PC-9 (cell line): ENCODE results near the gene ARHGAP42. TPM values are rescaled to one million over a fixed set of nuclear protein-coding genes. Genes with fewer than 3 reads are reported as not detected.

Source experiments
- BruUV-seq: library from RNA; stranded (reverse); fragments of 400-500 nt; replicated peaks from 2 replicates; lab custom pipeline; 2021; lab: Mats Ljungman, UMichigan
- CTCF ChIA-PET: fragments of 300-600 bp; sonication (Branson Sonifier 250); formaldehyde crosslinking; loops from one replicate; lab custom pipeline; 2022; ENCODE audit warnings: antibody characterized with exemption; lab: Charles Lee
- POLR2A ChIA-PET: fragments of 300-600 bp; sonication (Branson Sonifier 250); formaldehyde crosslinking; loops from one replicate; lab custom pipeline; 2022; ENCODE audit warnings: antibody characterized with exemption; ENCODE audit not compliant: unreplicated experiment; lab: Charles Lee
- DNase-seq, 2 experiments: peaks; one replicate each; pipeline versions ENCODE4 v3.0.0 to v3.0.0-alpha.2; 2015 to 2022; ENCODE audit warnings: mixed read lengths in 1 of 2
- H2AFZ ChIP-seq: fragments of 200-600 bp; sonication (generic); 2 replicates; pipeline ENCODE4 v1.8.1; 2017; ENCODE audit warnings: antibody characterized with exemption
- H3F3A ChIP-seq: fragments of 200-600 bp; sonication (generic); 2 replicates; pipeline ENCODE4 v1.8.1; 2017; ENCODE audit warnings: antibody characterized with exemption, mild to moderate bottlenecking, low read depth; ENCODE audit not compliant: insufficient read depth
- H3K27ac ChIP-seq: fragments of 200-600 bp; sonication (generic); 2 replicates; pipeline ENCODE4 v1.6.1; 2016; ENCODE audit warnings: mixed run types
- H3K27me3 ChIP-seq: fragments of 200-600 bp; sonication (generic); 2 replicates; pipeline ENCODE4 v1.6.1; 2016; ENCODE audit warnings: low read depth, mixed run types; ENCODE audit not compliant: insufficient read depth
- H3K36me3 ChIP-seq: fragments of 200-600 bp; sonication (generic); 2 replicates; pipeline ENCODE4 v1.6.1; 2016; ENCODE audit warnings: low read depth, mixed run types
- H3K4me1 ChIP-seq: fragments of 200-600 bp; sonication (generic); replicated peaks from 2 replicates; pipeline ENCODE4 v1.6.1; 2016; ENCODE audit warnings: mixed run types; ENCODE audit not compliant: insufficient read depth
- H3K4me2 ChIP-seq: fragments of 200-600 bp; sonication (generic); 2 replicates; pipeline ENCODE4 v1.6.1; 2017; ENCODE audit warnings: mixed run types
- H3K4me3 ChIP-seq: fragments of 200-600 bp; sonication (generic); 2 replicates; pipeline ENCODE4 v1.6.1; 2016; ENCODE audit warnings: mixed run types
- H3K79me2 ChIP-seq: fragments of 200-600 bp; sonication (generic); 2 replicates; pipeline ENCODE4 v1.6.1; 2017; ENCODE audit warnings: low read depth, mixed run types
- H3K9me2 ChIP-seq: fragments of 200-600 bp; sonication (generic); 2 replicates; pipeline ENCODE4 v1.8.1; 2017; ENCODE audit warnings: mild to moderate bottlenecking; ENCODE audit not compliant: insufficient read depth
- H3K9me3 ChIP-seq: fragments of 200-600 bp; sonication (generic); 2 replicates; pipeline ENCODE4 v1.8.1; 2016; ENCODE audit warnings: low read depth; ENCODE audit not compliant: insufficient read depth
- H4K20me1 ChIP-seq: fragments of 200-600 bp; sonication (generic); 2 replicates; pipeline ENCODE4 v1.8.1; 2017; ENCODE audit not compliant: insufficient read depth
- EZH2 ChIP-seq: fragments of 200-600 bp; sonication (generic); IDR thresholded peaks from 2 replicates; pipeline ENCODE4 v1.8.0; 2017; ENCODE audit warnings: antibody characterized with exemption, low read depth
- intact Hi-C: fragments of 100-400 bp; cut with micrococcal nuclease; formaldehyde crosslinking; loops from one replicate; pipeline ENCODE4 v1.10.0; 2022; ENCODE audit not compliant: unreplicated experiment
- total RNA-seq: library from RNA; stranded (reverse); gene quantifications from 2 replicates; pipeline ENCODE4 v1.2.3, GENCODE V29; 2021
- TF ChIP-seq, protein P1 (sequence below): fragments of 200-600 bp; sonication (generic); conservative IDR thresholded peaks from 2 replicates; pipeline ENCODE4 v1.6.1; 2017; ENCODE audit warnings: mixed run types, antibody characterized with exemption, mild to moderate bottlenecking, moderate library complexity

ARHGAP42 gene
- total RNA-seq, 1 experiment from 2014 or later: 12.8 TPM

DNA sequence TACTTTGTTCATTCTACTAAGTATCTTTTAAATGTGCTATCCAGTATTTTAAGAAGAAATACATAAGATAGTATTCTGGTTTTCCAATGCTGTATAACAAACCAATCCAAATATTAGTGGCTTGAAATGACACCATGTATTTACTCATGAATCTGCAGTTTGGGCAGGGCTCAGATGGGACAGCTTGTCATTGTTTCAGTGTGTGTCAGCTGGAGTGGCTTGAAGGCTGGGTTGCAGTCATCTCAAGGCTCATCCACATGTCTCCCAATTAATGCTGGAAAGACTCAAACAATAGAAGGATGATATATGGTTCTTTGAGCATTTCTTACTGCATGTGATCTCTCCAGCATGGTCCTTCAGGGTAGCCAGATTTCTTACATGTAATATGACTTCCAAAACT lies 146.2 kb downstream of the ARHGAP42 start:
- TF ChIP-seq EZH2: no peak
- TF ChIP-seq, protein P1, sequence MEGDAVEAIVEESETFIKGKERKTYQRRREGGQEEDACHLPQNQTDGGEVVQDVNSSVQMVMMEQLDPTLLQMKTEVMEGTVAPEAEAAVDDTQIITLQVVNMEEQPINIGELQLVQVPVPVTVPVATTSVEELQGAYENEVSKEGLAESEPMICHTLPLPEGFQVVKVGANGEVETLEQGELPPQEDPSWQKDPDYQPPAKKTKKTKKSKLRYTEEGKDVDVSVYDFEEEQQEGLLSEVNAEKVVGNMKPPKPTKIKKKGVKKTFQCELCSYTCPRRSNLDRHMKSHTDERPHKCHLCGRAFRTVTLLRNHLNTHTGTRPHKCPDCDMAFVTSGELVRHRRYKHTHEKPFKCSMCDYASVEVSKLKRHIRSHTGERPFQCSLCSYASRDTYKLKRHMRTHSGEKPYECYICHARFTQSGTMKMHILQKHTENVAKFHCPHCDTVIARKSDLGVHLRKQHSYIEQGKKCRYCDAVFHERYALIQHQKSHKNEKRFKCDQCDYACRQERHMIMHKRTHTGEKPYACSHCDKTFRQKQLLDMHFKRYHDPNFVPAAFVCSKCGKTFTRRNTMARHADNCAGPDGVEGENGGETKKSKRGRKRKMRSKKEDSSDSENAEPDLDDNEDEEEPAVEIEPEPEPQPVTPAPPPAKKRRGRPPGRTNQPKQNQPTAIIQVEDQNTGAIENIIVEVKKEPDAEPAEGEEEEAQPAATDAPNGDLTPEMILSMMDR: no peak
- no peaks in the 10 kb centered on the region for H3K27me3 ChIP-seq
- H3K27ac ChIP-seq: no peak overlapping the region
- no peaks in the 10 kb centered on the region for H3K9me2 ChIP-seq
- H3K36me3 ChIP-seq: no peaks in the 10 kb centered on the region
- no peak overlapping the region for H2AFZ ChIP-seq
- H4K20me1 ChIP-seq: no peaks in the 10 kb centered on the region
- H3F3A ChIP-seq: peaks cover 9% of the 10 kb centered on the region; the same call in 1 of the 2 replicates
- BruUV-seq: no TSS peak
- CTCF ChIA-PET: no interaction called here
- DNase-seq: no peak
- peaks cover 42% of the 10 kb centered on the region for H3K4me1 ChIP-seq
- no peak overlapping the region for H3K4me2 ChIP-seq
- no peak overlapping the region for H3K4me3 ChIP-seq
- intact Hi-C loops: no loop called here
- no peaks in the 10 kb centered on the region for H3K79me2 ChIP-seq
- H3K9me3 ChIP-seq: no peaks in the 10 kb centered on the region
- POLR2A ChIA-PET: no interaction called here

DNA sequence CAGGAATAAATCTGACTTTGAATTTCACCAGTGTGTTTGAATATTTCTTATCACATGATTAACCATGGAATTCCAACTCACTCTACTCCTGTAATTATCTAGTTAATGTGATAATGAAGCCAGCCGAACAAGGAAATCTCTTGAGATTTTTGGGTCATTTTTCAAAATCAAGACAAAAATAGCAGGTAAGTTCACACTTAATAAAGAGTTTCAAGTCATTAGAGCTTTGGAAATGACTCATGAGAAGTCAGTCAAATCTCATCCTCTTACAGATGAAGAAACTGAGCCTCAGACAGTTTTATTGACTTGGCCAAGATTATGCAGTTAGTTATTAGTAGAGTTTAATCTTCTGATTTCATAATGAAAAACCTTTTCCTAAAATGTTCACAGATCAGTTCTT lies 148.8 kb downstream of the ARHGAP42 start:
- Histone ChIP-seq H3K27me3 (no peaks in the 10 kb centered on the region), H3K27ac (no peak overlapping the region), H3K36me3 (no peaks in the 10 kb centered on the region), H3K9me3 (peaks cover 3% of the 10 kb centered on the region; the same call in 1 of the 2 replicates), H3K79me2 (no peaks in the 10 kb centered on the region), H3K4me2 (no peak overlapping the region), H2AFZ (no peak overlapping the region), H3K4me1 (peaks cover 28% of the 10 kb centered on the region), H4K20me1 (no peaks in the 10 kb centered on the region), H3K4me3 (no peak overlapping the region), H3F3A (peaks cover 3% of the 10 kb centered on the region; the same call in 1 of the 2 replicates), H3K9me2 (no peaks in the 10 kb centered on the region)
- intact Hi-C loops: no loop called here
- no TSS peak for BruUV-seq
- CTCF ChIA-PET: interaction anchor here (0.7 kb wide), 1 partner anchor 639 kb away, joined by 9 read pairs; no protein-coding TSS in a partner anchor
- TF ChIP-seq EZH2: no peak
- TF ChIP-seq, protein P1: no peak
- POLR2A ChIA-PET: no interaction called here
- DNase-seq: no peak

DNA sequence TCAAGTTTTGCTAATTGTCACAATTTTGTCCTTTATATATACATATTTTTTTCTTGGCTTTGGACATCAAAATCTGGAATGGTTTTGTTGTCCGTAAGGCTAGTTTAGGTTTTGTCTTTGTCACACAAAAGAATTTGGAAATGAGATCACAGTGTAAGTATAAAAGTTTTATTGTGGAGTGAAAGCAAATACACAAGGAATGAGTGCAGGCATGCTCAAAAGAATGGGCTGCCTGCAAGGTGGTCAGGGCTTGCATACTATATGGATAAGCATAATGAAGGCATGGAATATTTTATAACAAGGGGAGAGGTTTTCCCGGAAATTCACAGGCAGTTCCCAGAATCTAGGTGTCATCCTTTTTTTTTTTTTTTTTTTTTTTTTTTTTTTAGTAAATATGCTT lies 150.2 kb downstream of the ARHGAP42 start:
- H3K27me3 ChIP-seq: no peaks in the 10 kb centered on the region
- no peak overlapping the region for H3K4me3 ChIP-seq
- intact Hi-C loops: no loop called here
- no peaks in the 10 kb centered on the region for H3K36me3 ChIP-seq
- TF ChIP-seq, protein P1: no peak
- no peak for TF ChIP-seq EZH2
- no peak for DNase-seq
- no TSS peak for BruUV-seq
- no peak overlapping the region for H3K27ac ChIP-seq
- peaks cover 3% of the 10 kb centered on the region; the same call in 1 of the 2 replicates for H3K9me3 ChIP-seq
- ChIA-PET POLR2A (no interaction called here), CTCF (no interaction called here)
- H3F3A ChIP-seq: no peaks in the 10 kb centered on the region; the same call in 1 of the 2 replicates
- H3K79me2 ChIP-seq: no peaks in the 10 kb centered on the region
- H3K4me1 ChIP-seq: peaks cover 25% of the 10 kb centered on the region
- no peak overlapping the region for H2AFZ ChIP-seq
- H4K20me1 ChIP-seq: no peaks in the 10 kb centered on the region
- no peak overlapping the region for H3K4me2 ChIP-seq
- H3K9me2 ChIP-seq: no peaks in the 10 kb centered on the region
